Suprapubic skin (tissue), 4 donors: ENCODE data around the gene CCDC9B.

ENCODE experiments used
- EP300 ChIP-seq: sonication (generic); formaldehyde crosslinking; IDR thresholded peaks from one replicate; pipeline ENCODE4 v1.6.1; 2017; ENCODE audit warnings: antibody characterized with exemption
- POLR2A ChIP-seq, 2 donors: fragments of 450-650 bp; IDR thresholded peaks; one replicate each; pipeline ENCODE4 v1.6.1; 2017; ENCODE audit warnings: antibody characterized with exemption in 2 of 2, mild to moderate bottlenecking in 2 of 2, moderate library complexity in 2 of 2
- POLR2AphosphoS5 ChIP-seq, 3 donors: sonication (generic); formaldehyde crosslinking; IDR thresholded peaks; one replicate each; pipeline ENCODE4 v1.6.1; 2017; ENCODE audit warnings: antibody characterized with exemption in 3 of 3
- TF ChIP-seq, protein P1 (sequence below), 2 donors: fragments of 200-600 bp in 1 of 2; fragments of 450-650 bp in 1 of 2; sonication (generic) in 1 of 2; IDR thresholded peaks; one replicate each; pipeline ENCODE4 v1.5.1; 2016 to 2019; ENCODE audit warnings: antibody characterized with exemption in 2 of 2, mild to moderate bottlenecking in 1 of 2, moderate library complexity in 1 of 2

DNA sequence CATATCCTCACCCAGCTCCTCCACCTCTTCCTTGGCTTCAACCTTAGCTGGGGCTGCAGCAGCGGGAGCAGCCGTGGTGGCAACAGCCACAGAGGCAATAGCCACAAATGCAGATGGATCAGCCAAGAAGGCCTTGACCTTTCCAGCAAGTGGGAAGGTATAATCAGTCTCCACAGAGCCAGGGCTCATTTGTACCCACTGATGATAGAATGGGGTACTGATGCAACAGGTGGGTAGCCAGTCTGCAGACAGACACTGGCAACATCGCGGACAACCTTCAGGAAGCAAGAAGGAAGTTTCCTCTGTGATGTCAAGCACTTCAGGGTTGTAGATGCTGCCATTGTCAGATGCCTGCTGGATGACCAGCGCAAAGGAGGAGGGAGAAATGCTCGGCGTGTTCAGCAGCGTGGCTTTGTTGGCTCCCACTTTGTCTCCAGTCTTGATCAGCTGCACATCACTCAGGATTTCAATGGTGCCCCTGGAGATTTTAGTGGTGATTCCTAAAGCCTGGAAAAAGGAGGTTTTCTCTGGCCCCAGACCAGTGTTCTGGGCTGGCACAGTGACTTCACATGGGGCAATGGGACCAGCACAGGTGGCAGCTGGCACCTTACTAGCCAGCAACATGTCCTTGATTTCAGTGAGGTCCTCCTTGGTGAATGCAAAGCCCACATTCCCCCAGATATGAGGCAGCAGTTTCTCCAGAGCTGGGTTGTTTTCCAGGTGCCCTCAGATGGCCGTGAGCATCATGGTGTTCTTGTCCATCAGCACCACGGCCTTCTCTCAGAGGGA, 28.2 kb downstream of the CCDC9B start:
- TF ChIP-seq, protein P1, sequence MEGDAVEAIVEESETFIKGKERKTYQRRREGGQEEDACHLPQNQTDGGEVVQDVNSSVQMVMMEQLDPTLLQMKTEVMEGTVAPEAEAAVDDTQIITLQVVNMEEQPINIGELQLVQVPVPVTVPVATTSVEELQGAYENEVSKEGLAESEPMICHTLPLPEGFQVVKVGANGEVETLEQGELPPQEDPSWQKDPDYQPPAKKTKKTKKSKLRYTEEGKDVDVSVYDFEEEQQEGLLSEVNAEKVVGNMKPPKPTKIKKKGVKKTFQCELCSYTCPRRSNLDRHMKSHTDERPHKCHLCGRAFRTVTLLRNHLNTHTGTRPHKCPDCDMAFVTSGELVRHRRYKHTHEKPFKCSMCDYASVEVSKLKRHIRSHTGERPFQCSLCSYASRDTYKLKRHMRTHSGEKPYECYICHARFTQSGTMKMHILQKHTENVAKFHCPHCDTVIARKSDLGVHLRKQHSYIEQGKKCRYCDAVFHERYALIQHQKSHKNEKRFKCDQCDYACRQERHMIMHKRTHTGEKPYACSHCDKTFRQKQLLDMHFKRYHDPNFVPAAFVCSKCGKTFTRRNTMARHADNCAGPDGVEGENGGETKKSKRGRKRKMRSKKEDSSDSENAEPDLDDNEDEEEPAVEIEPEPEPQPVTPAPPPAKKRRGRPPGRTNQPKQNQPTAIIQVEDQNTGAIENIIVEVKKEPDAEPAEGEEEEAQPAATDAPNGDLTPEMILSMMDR (IDR thresholded peaks at IDR 0.05) = no peak
- TF ChIP-seq POLR2A (IDR thresholded peaks at IDR 0.05) = no peak
- TF ChIP-seq EP300 = no peak
- no peak for TF ChIP-seq POLR2AphosphoS5 (IDR thresholded peaks at IDR 0.05)
